H1 (cell line): ENCODE data around the gene MYLK. TPM values are rescaled to one million over a fixed set of nuclear protein-coding genes. Genes with fewer than 3 reads are reported as not detected.

Experiments
- CTCF ChIA-PET: fragments of 300-600 bp; sonication (Branson Sonifier 250); formaldehyde crosslinking; loops from one replicate; lab custom pipeline; 2021; ENCODE audit not compliant: partially characterized antibody; lab: Charles Lee
- POLR2A ChIA-PET: fragments of 300-600 bp; sonication (Branson Sonifier 250); formaldehyde crosslinking; loops from one replicate; lab custom pipeline; 2021; ENCODE audit warnings: inconsistent platforms; ENCODE audit not compliant: partially characterized antibody; lab: Charles Lee
- DNase-seq, 2 experiments: peaks; one replicate each; pipeline versions ENCODE4 v3.0.0 to v3.0.0-alpha.2; 2010 to 2022; ENCODE audit warnings: low spot score in 2 of 2, low read depth in 1 of 2, mixed read lengths in 1 of 2
- FAIRE-seq: peaks from 2 replicates; lab custom pipeline; 2011; peaks lifted over from hg19 to GRCh38; lab: Jason Lieb, UNC
- H2AFZ ChIP-seq: 2 replicates; pipeline ENCODE4 v1.8.1; 2012; ENCODE audit warnings: low read length, inconsistent platforms
- H2AK5ac ChIP-seq: 2 replicates; pipeline ENCODE4 v1.6.1; 2013; ENCODE audit warnings: low read depth, low read length
- H2BK120ac ChIP-seq: replicated peaks from 2 replicates; pipeline ENCODE3; 2013; ENCODE audit warnings: low read depth, low read length, inconsistent platforms
- H2BK12ac ChIP-seq: 2 replicates; pipeline ENCODE4 v1.6.1; 2013; ENCODE audit warnings: low read depth, low read length
- H2BK15ac ChIP-seq: 2 replicates; pipeline ENCODE4 v1.6.1; 2013; ENCODE audit warnings: low read length
- H2BK20ac ChIP-seq: 2 replicates; pipeline ENCODE4 v1.6.1; 2013; ENCODE audit warnings: low read length
- H2BK5ac ChIP-seq: 2 replicates; pipeline ENCODE4 v1.6.1; 2013; ENCODE audit warnings: low read depth, low read length
- H3K14ac ChIP-seq: 2 replicates; pipeline ENCODE4 v1.6.1; 2013; ENCODE audit warnings: inconsistent platforms; ENCODE audit not compliant: insufficient read length
- H3K18ac ChIP-seq: 2 replicates; pipeline ENCODE4 v1.6.1; 2013; ENCODE audit warnings: low read length; ENCODE audit errors: extremely low read depth
- H3K23ac ChIP-seq: 2 replicates; pipeline ENCODE4 v1.6.1; 2013; ENCODE audit warnings: inconsistent platforms; ENCODE audit not compliant: insufficient read length
- H3K23me2 ChIP-seq: 2 replicates; pipeline ENCODE4 v1.6.1; 2013; ENCODE audit warnings: low read depth, low read length
- H3K27ac ChIP-seq: 2 replicates; pipeline ENCODE4 v1.6.1; 2011; ENCODE audit warnings: low read depth, low read length, inconsistent platforms
- H3K27me3 ChIP-seq, 4 experiments: replicated peaks in 1 of 4; 1 replicate in 1 of 4; 2 replicates in 3 of 4; pipeline versions ENCODE4 v1.6.1 to v1.8.1; 2011 to 2013; ENCODE audit warnings: low read length in 3 of 4, mild to moderate bottlenecking in 3 of 4, inconsistent platforms in 2 of 4, mixed read lengths in 2 of 4, moderate library complexity in 1 of 4; ENCODE audit not compliant: control insufficient read depth in 3 of 4, insufficient read depth in 3 of 4; ENCODE audit errors: extremely low read depth in 1 of 4
- H3K36me3 ChIP-seq, 4 experiments: 2 replicates each; pipeline versions ENCODE4 v1.6.1 to v1.8.1; 2011 to 2013; ENCODE audit warnings: mild to moderate bottlenecking in 4 of 4, low read length in 3 of 4, moderate library complexity in 2 of 4, control low read depth in 1 of 4, inconsistent platforms in 1 of 4; ENCODE audit not compliant: insufficient read depth in 4 of 4, control insufficient read depth in 2 of 4
- H3K4ac ChIP-seq: replicated peaks from 2 replicates; pipeline ENCODE3; 2013; ENCODE audit warnings: low read length, low read depth, mixed read lengths, inconsistent platforms; ENCODE audit not compliant: insufficient read length
- H3K4me1 ChIP-seq, 4 experiments: replicated peaks in 1 of 4; 1 replicate in 1 of 4; 2 replicates in 3 of 4; pipeline versions ENCODE4 v1.6.1 to v1.8.1; 2011 to 2013; ENCODE audit warnings: low read length in 3 of 4, inconsistent platforms in 2 of 4, mixed read lengths in 1 of 4; ENCODE audit not compliant: insufficient read depth in 4 of 4, control insufficient read depth in 3 of 4
- H3K4me2 ChIP-seq, 2 experiments: 2 replicates each; pipeline versions ENCODE4 v1.6.1 to v1.8.1; 2011 to 2013; ENCODE audit warnings: low read depth in 2 of 2, low read length in 2 of 2, control low read depth in 1 of 2, inconsistent platforms in 1 of 2, mild to moderate bottlenecking in 1 of 2; ENCODE audit not compliant: insufficient read depth in 1 of 2
- H3K4me3 ChIP-seq, 4 experiments: fragments of 200-600, 300-600 bp in 1 of 4; sonication (generic), shearing (Covaris generic), sonication (Bioruptor Twin) in 1 of 4; 2 replicates each; pipeline versions ENCODE4 v1.5.1 to v1.8.1; 2011 to 2016; ENCODE audit warnings: low read length in 4 of 4, low read depth in 3 of 4, control low read depth in 2 of 4, inconsistent platforms in 2 of 4, mild to moderate bottlenecking in 2 of 4, mixed read lengths in 1 of 4, moderate library complexity in 1 of 4; ENCODE audit not compliant: insufficient read depth in 2 of 4; ENCODE audit errors: extremely low read depth in 1 of 4
- H3K56ac ChIP-seq: replicated peaks from 2 replicates; pipeline ENCODE3; 2013; ENCODE audit warnings: low read depth, mild to moderate bottlenecking, mixed read lengths, low read length, inconsistent platforms; ENCODE audit not compliant: insufficient read length
- H3K79me1 ChIP-seq: 2 replicates; pipeline ENCODE4 v1.6.1; 2013; ENCODE audit warnings: low read depth, low read length, control low read depth
- H3K79me2 ChIP-seq, 2 experiments: 2 replicates each; pipeline versions ENCODE4 v1.6.1 to v1.8.1; 2012 to 2013; ENCODE audit warnings: low read length in 2 of 2, mild to moderate bottlenecking in 2 of 2, inconsistent platforms in 1 of 2; ENCODE audit not compliant: insufficient read depth in 2 of 2, control insufficient read depth in 1 of 2
- H3K9ac ChIP-seq, 4 experiments: replicated peaks in 1 of 4; 1 replicate in 1 of 4; 2 replicates in 3 of 4; pipeline versions ENCODE4 v1.6.1 to v1.8.1; 2011 to 2013; ENCODE audit warnings: low read depth in 3 of 4, low read length in 3 of 4, control low read depth in 2 of 4, mild to moderate bottlenecking in 2 of 4, moderate library complexity in 2 of 4, inconsistent platforms in 1 of 4; ENCODE audit errors: extremely low read depth in 1 of 4
- H3K9me3 ChIP-seq, 2 experiments: 2 replicates each; pipeline versions ENCODE4 v1.6.1 to v1.8.1; 2012 to 2013; ENCODE audit warnings: mild to moderate bottlenecking in 2 of 2, moderate library complexity in 2 of 2, control low read depth in 1 of 2, inconsistent platforms in 1 of 2, low read depth in 1 of 2, low read length in 1 of 2, mixed read lengths in 1 of 2; ENCODE audit not compliant: insufficient read depth in 2 of 2
- H4K20me1 ChIP-seq, 2 experiments: replicated peaks in 1 of 2; 2 replicates each; pipeline versions ENCODE3 to v1.8.1; 2011 to 2013; ENCODE audit warnings: inconsistent platforms in 2 of 2, low read length in 2 of 2, mild to moderate bottlenecking in 1 of 2; ENCODE audit not compliant: insufficient read depth in 2 of 2, control insufficient read depth in 1 of 2
- H4K5ac ChIP-seq: 2 replicates; pipeline ENCODE4 v1.6.1; 2013; ENCODE audit warnings: low read length, low read depth, mixed read lengths, inconsistent platforms; ENCODE audit not compliant: insufficient read length
- H4K8ac ChIP-seq: 2 replicates; pipeline ENCODE4 v1.8.0; 2013; ENCODE audit warnings: mild to moderate bottlenecking, moderate library complexity, low read length, inconsistent platforms; ENCODE audit not compliant: insufficient read depth; ENCODE audit errors: extremely low read depth
- H4K91ac ChIP-seq: replicated peaks from 2 replicates; pipeline ENCODE3; 2013; ENCODE audit warnings: low read length, mixed read lengths, inconsistent platforms; ENCODE audit not compliant: insufficient read length
- ASH2L ChIP-seq: fragments of 200-600, 300-600 bp; sonication (generic); IDR thresholded peaks from one replicate; pipeline ENCODE4 v1.7.1; 2017; ENCODE audit warnings: low read length
- BRCA1 ChIP-seq: IDR thresholded peaks from 2 replicates; pipeline ENCODE4 v1.6.1; 2012; ENCODE audit warnings: low read depth, low read length, improper control_type of control experiment
- CHD1 ChIP-seq: IDR thresholded peaks from 2 replicates; pipeline ENCODE4 v1.6.1; 2012; ENCODE audit warnings: low read depth, low read length, improper control_type of control experiment
- GABPA ChIP-seq: IDR thresholded peaks from 2 replicates; pipeline ENCODE4 v1.6.1; 2011; ENCODE audit warnings: mild to moderate bottlenecking, low read length, moderate library complexity, borderline replicate concordance; ENCODE audit not compliant: insufficient read depth
- KDM4A ChIP-seq: IDR thresholded peaks from one replicate; pipeline ENCODE4 v1.7.1; 2012; ENCODE audit warnings: low read depth, mild to moderate bottlenecking, moderate library complexity, low read length, inconsistent platforms; ENCODE audit not compliant: severe bottlenecking
- KDM5A ChIP-seq: fragments of 200-600 bp; IDR thresholded peaks from 2 replicates; pipeline ENCODE4 v1.7.1; 2012; ENCODE audit warnings: mild to moderate bottlenecking, low read length, inconsistent platforms, mixed read lengths
- MAFK ChIP-seq: IDR thresholded peaks from 2 replicates; pipeline ENCODE4 v1.6.1; 2012; ENCODE audit warnings: low read depth, mild to moderate bottlenecking, improper control_type of control experiment, low read length
- SP2 ChIP-seq: IDR thresholded peaks from 2 replicates; pipeline ENCODE4 v1.6.1; 2012; ENCODE audit warnings: mild to moderate bottlenecking, low read length, inconsistent platforms
- SUZ12 ChIP-seq: fragments of 200-600 bp; sonication (generic); IDR thresholded peaks from 2 replicates; pipeline ENCODE4 v1.6.1; 2012; ENCODE audit warnings: mild to moderate bottlenecking, inconsistent platforms, low read length, moderate library complexity, mixed read lengths
- TAF1 ChIP-seq: IDR thresholded peaks from 2 replicates; pipeline ENCODE4 v1.6.1; 2011; ENCODE audit warnings: mild to moderate bottlenecking, low read depth, low read length
- TAF7 ChIP-seq: optimal IDR thresholded peaks from 2 replicates; pipeline ENCODE3; 2011; ENCODE audit warnings: low read depth, mild to moderate bottlenecking, inconsistent platforms, low read length, moderate library complexity, borderline replicate concordance
- USF2 ChIP-seq: IDR thresholded peaks from 2 replicates; pipeline ENCODE4 v1.6.1; 2011; ENCODE audit warnings: low read length, improper control_type of control experiment
- WGBS, 2 experiments: shearing (Covaris generic) in 1 of 2; methylation state at CpG; one replicate each; pipeline versions ENCODE4 v1.1.6 to v1.1.7; 2013 to 2015; ENCODE audit warnings: low lambda C conversion rate in 2 of 2, mixed read lengths in 2 of 2, inconsistent platforms in 1 of 2, low coverage in 1 of 2, missing lambda C conversion rate in 1 of 2; ENCODE audit not compliant: insufficient replicate concordance in 2 of 2, insufficient coverage in 1 of 2, insufficient read length in 1 of 2; ENCODE audit errors: extremely low coverage in 1 of 2, missing lambda C conversion rate in 1 of 2; 5-methylcytosine and 5-hydroxymethylcytosine counted together
- polyA plus RNA-seq, 7 experiments: library from polyadenylated mRNA; depleted of rRNA in 3 of 7; stranded (reverse) in 5 of 7; unstranded in 2 of 7; fragments of >200 nt in 5 of 7; fragments of 200-250 nt in 2 of 7; gene quantifications; 1 replicate in 5 of 7; 2 replicates in 1 of 7; 4 replicates in 1 of 7; pipeline versions ENCODE4 v1.2.1 to v1.2.3, GENCODE V29; 2011 to 2013; ENCODE audit warnings: missing spikeins in 2 of 7, mixed read lengths in 2 of 7
- total RNA-seq: library from RNA; stranded (reverse); fragmentation: NEBNext Ultra II Directional; extraction: Animal tissue kit (Norgen Biotek cat#: 25700); gene quantifications from 2 replicates; pipeline ENCODE4 v1.2.1, GENCODE V29; 2021

The MYLK gene
- total and polyA plus RNA-seq, 2 of the 8 experiments (the other 6 are each of a cell fraction or from before 2014, with no cell fraction given): 11.6 to 21.3 TPM

- Histone ChIP-seq H2BK120ac (no peak overlapping the region), H4K8ac (no peak overlapping the region), H2AK5ac (no peak overlapping the region), H3K36me3 (peaks cover 0 to under 1% (median 0%) of the 10 kb centered on the region in 4 experiments; a peak in 2 of 8 replicates), H3K4me2 (no peak overlapping the region), H3K9ac (no peak overlapping the region; a peak in 1 of 7 replicates), H3K27ac (no peak overlapping the region), H3K79me2 (no peaks in the 10 kb centered on the region), H2BK12ac (no peak overlapping the region), H2AFZ (no peak overlapping the region), H2BK15ac (no peak overlapping the region), H3K23me2 (no peaks in the 10 kb centered on the region), H4K91ac (no peak overlapping the region), H3K79me1 (no peaks in the 10 kb centered on the region), H2BK20ac (no peak overlapping the region), H4K5ac (no peak overlapping the region), H4K20me1 (no peaks in the 10 kb centered on the region), H3K4me3 (no peak overlapping the region), H3K14ac (no peak overlapping the region), H3K4ac (no peak overlapping the region), H3K56ac (no peak overlapping the region), H3K27me3 (no peaks in the 10 kb centered on the region), H3K18ac (no peak overlapping the region), H2BK5ac (no peak overlapping the region), H3K4me1 (peaks cover 0 to 3% (median 0%) of the 10 kb centered on the region in 4 experiments; a peak in 2 of 7 replicates), H3K23ac (no peak overlapping the region), H3K9me3 (no peaks in the 10 kb centered on the region)
- no peak for DNase-seq
- no peak for FAIRE-seq
- WGBS, 2 experiments: 95% methylated on average over 4 of the region's 4 CpGs; no CpG with 5 or more reads in 1 of the 2 experiments
- CTCF ChIA-PET: no interaction called here
- POLR2A ChIA-PET: no interaction called here
- TF ChIP-seq KDM4A: no peak
- no peak for TF ChIP-seq KDM5A
- no peak for TF ChIP-seq MAFK
- no peak for TF ChIP-seq BRCA1
- TF ChIP-seq SP2: no peak
- no peak for TF ChIP-seq CHD1
- TF ChIP-seq GABPA: no peak
- TF ChIP-seq ASH2L: no peak
- no peak for TF ChIP-seq TAF1
- no peak for TF ChIP-seq USF2
- no peak for TF ChIP-seq SUZ12
- TF ChIP-seq TAF7: no peak
Measured at GRCh38 chr3:123795471-123796251, 88.5 kb downstream of the MYLK start.
